Mesodermal cell (in vitro differentiated cells): ENCODE measurements around the gene MPZL1.
A peak's percentile ranks its signal among the peaks of the same experiment; 100 is the strongest.

ENCODE experiments used
- H3K27ac ChIP-seq: 2 replicates; pipeline ENCODE4 v1.7.0; 2013; ENCODE audit warnings: mild to moderate bottlenecking, low read depth, low read length, moderate library complexity; ENCODE audit not compliant: severe bottlenecking
- H3K36me3 ChIP-seq: 2 replicates; pipeline ENCODE4 v1.7.1; 2013; ENCODE audit warnings: mild to moderate bottlenecking, low read length, moderate library complexity; ENCODE audit not compliant: control insufficient read depth, insufficient read depth
- H3K4me1 ChIP-seq: one replicate; pipeline ENCODE4 v1.7.1; 2013; ENCODE audit warnings: mild to moderate bottlenecking, low read length; ENCODE audit not compliant: insufficient read depth, control insufficient read depth, poor library complexity, severe bottlenecking
- H3K4me3 ChIP-seq: 2 replicates; pipeline ENCODE4 v1.7.0; 2013; ENCODE audit warnings: low read length, control low read depth, mild to moderate bottlenecking; ENCODE audit not compliant: insufficient read depth, poor library complexity, severe bottlenecking; ENCODE audit errors: extremely low read depth
- H3K9me3 ChIP-seq: 2 replicates; pipeline ENCODE4 v1.7.1; 2013; ENCODE audit warnings: mild to moderate bottlenecking, low read length, moderate library complexity; ENCODE audit not compliant: control insufficient read depth
- WGBS, 2 experiments: methylation state at CpG; one replicate each; pipeline ENCODE4 v1.1.5; 2013; ENCODE audit warnings: missing lambda C conversion rate in 2 of 2; ENCODE audit not compliant: insufficient coverage in 2 of 2; 5-methylcytosine and 5-hydroxymethylcytosine counted together

Gene MPZL1

GRCh38 chr1:167808104-167808503 is 86.3 kb downstream of the MPZL1 start:
- no peak overlapping the region for H3K27ac ChIP-seq
- H3K9me3 ChIP-seq = no peaks in the 10 kb centered on the region
- no peak overlapping the region for H3K4me3 ChIP-seq
- H3K4me1 ChIP-seq = no peaks in the 10 kb centered on the region
- WGBS, 2 experiments = 100% methylated on average over 2 of the region's 3 CpGs; no CpG with 5 or more reads in 1 of the 2 experiments
- H3K36me3 ChIP-seq = peaks cover 5% of the 10 kb centered on the region

- Histone ChIP-seq H3K4me3 (no peak overlapping the region), H3K27ac (no peak overlapping the region), H3K4me1 (no peaks in the 10 kb centered on the region), H3K36me3 (peaks cover 5% of the 10 kb centered on the region), H3K9me3 (no peaks in the 10 kb centered on the region)
- WGBS, 2 experiments = 80% methylated on average over 1 of the region's 3 CpGs; no CpG with 5 or more reads in 1 of the 2 experiments
Observed at GRCh38 chr1:167808690-167809089, 86.9 kb downstream of the MPZL1 start.

DNA sequence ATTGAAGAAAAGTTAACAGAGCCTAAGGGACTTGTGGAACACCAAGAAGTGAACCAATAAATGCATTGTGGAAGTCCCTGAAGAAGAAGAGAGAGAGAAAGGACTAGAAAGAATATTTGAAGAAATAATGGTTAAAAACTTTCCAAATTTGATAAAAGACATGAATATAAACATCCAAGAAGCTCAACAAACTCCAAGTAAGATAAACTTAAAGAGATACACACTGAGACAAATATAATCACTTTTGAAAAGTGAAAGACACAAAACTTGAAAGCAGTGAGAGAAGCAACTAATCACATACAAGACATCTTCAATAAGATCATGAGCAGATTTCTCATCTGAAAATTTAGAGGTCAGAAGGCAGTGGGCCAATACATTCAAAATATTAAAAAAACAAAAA is 91.2 kb downstream of the MPZL1 start:
- Histone ChIP-seq H3K4me3 (no peak overlapping the region), H3K36me3 (peaks cover 5% of the 10 kb centered on the region), H3K4me1 (no peaks in the 10 kb centered on the region), H3K27ac (no peak overlapping the region), H3K9me3 (peaks cover 7% of the 10 kb centered on the region)

DNA sequence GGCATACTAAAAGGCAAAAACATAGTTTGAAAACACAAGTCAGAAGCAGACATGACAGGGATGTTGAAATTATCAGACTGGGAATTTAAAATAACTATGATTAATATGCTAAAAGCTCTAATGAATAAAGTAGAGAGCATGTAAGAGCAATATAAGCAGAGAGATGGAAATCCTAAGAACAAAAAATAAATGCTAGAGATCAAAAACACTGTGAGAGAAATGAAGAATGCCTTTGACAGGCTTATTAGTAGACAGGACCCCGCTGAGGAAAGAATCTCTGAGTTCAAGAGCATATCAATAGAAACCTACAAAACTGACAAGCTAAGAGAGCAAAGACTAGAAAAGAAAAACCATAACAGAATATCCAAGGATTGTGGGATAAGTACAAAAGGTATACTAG is 93.9 kb downstream of the MPZL1 start:
- peaks cover 7% of the 10 kb centered on the region for H3K9me3 ChIP-seq
- no peaks in the 10 kb centered on the region for H3K36me3 ChIP-seq
- WGBS, 2 experiments = 100% methylated on average over 1 of the region's 1 CpG; no CpG with 5 or more reads in 1 of the 2 experiments
- H3K27ac ChIP-seq = no peak overlapping the region
- H3K4me1 ChIP-seq = peaks cover 4% of the 10 kb centered on the region
- no peak overlapping the region for H3K4me3 ChIP-seq

DNA sequence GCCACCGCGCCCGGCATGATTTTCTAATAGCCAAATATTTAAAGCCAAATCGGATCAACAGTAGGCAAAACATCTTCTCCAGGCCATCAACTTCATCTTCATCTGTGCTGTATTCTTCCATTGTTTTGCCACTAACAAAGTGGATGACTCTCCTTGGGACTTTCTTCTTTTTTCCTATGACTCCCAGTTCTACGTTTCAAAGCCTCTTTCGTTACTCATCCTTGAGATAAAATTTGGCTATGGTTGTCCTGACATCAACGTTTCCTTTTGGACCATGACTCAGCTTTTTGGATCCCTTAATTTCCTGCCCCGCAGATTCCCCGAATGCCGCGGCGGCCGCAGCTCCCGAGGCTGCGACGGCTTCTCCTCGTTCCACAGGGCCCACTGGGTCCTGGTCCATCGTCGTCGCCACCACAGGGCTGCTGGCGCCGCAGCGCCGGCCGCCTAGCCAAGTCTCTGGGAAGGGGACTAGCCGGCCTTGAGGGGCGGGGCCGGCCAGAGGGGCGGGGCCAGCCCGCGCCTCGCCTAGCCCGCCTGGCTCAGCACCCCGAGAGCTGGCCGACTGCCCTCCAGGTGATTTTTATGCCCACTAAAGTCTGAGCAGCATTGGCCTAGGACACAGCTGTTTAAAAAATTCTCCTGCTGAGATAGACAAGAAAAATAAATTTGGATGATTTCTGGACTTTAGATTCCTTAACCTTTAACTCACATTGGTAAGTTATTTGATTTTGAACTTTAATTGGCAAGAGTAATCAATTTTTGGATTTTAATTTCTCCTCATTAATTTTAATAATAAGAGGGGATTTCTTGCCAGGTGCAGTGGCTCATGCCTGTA is 98.3 kb downstream of the MPZL1 start:
- Histone ChIP-seq H3K27ac (peak overlapping the region; percentile 87), H3K36me3 (no peaks in the 10 kb centered on the region), H3K4me3 (peak overlapping the region; percentile 16), H3K4me1 (peaks cover 31% of the 10 kb centered on the region), H3K9me3 (peaks cover 7% of the 10 kb centered on the region)
- WGBS, 2 experiments = 16 to 22% methylated on average over 22 to 32 of the region's 35 CpGs

- WGBS, 2 experiments = 80 to 87% methylated on average over 6 to 7 of the region's 12 CpGs
- Histone ChIP-seq H3K4me1 (peaks cover 31% of the 10 kb centered on the region), H3K4me3 (peak overlapping the region; percentile 16), H3K36me3 (no peaks in the 10 kb centered on the region), H3K27ac (peak overlapping the region; percentile 87), H3K9me3 (peaks cover 2% of the 10 kb centered on the region)
Observed at GRCh38 chr1:167820684-167821355, 99.0 kb downstream of the MPZL1 start.

DNA sequence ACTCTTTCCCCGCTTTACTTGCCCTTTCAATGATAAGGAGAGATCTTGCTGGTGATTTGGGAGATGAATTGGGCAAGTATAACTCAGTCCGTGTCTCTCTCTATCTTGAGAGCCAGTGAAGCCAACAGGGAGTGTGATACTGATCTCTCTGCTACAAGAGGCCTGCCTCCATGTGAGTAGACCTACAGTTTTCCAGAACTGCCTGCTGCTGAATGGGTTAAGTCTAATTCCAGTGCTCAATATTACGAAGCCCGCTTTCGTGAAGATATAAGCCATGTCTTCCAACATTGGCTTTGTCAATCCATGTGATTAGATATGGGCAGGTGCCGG is 99.5 kb downstream of the MPZL1 start:
- no peak overlapping the region for H3K4me3 ChIP-seq
- no peaks in the 10 kb centered on the region for H3K36me3 ChIP-seq
- no peak overlapping the region for H3K27ac ChIP-seq
- H3K9me3 ChIP-seq = no peaks in the 10 kb centered on the region
- H3K4me1 ChIP-seq = peaks cover 31% of the 10 kb centered on the region
- WGBS, 2 experiments = 81 to 89% methylated on average over 4 to 5 of the region's 6 CpGs

- no peaks in the 10 kb centered on the region for H3K36me3 ChIP-seq
- H3K9me3 ChIP-seq = no peaks in the 10 kb centered on the region
- 86 to 100% methylated on average over 2 of the region's 4 CpGs for WGBS, 2 experiments
- no peak overlapping the region for H3K27ac ChIP-seq
- peaks cover 31% of the 10 kb centered on the region for H3K4me1 ChIP-seq
- H3K4me3 ChIP-seq = no peak overlapping the region
Observed at GRCh38 chr1:167821969-167822685, 100.3 kb downstream of the MPZL1 start.

- Histone ChIP-seq H3K36me3 (no peaks in the 10 kb centered on the region), H3K9me3 (no peaks in the 10 kb centered on the region), H3K4me3 (no peak overlapping the region), H3K27ac (no peak overlapping the region), H3K4me1 (peaks cover 32% of the 10 kb centered on the region)
- 92 to 93% methylated on average over 6 to 7 of the region's 9 CpGs for WGBS, 2 experiments
Observed at GRCh38 chr1:167824163-167824794, 102.5 kb downstream of the MPZL1 start.

DNA sequence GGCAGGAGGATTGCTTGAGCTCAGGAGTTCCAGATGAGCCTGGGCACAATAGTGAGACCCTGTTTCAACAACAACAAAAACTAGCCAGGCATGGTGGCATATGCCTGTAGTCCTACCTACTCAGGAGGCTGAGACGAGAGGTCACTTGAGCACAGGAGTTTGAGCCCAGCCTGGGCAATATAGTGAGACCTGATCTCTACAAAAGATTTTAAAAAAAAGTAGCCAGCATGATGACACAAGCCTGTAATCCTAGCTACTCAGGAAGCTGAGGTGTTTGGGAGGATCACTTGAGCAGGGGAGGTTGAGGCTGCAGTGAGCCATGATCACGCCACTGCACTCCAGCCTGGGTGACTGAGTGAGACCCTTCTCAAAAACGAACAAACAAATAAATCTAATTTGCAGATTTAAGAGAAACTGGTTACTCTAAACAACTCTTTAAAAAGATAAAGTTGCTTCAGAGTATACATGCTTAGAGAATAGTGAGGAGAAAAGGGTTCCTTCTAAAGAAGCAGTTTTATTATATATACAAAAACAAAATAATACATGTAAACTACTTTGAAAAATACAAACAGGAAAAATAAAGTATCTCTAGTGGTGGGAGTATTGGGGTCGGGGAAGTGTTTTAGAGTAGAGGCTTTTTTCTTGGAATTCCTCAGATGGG is 103.8 kb downstream of the MPZL1 start:
- H3K4me1 ChIP-seq = peaks cover 37% of the 10 kb centered on the region
- no peak overlapping the region for H3K4me3 ChIP-seq
- 92 to 100% methylated on average over 1 to 2 of the region's 4 CpGs for WGBS, 2 experiments
- H3K36me3 ChIP-seq = no peaks in the 10 kb centered on the region
- no peaks in the 10 kb centered on the region for H3K9me3 ChIP-seq
- no peak overlapping the region for H3K27ac ChIP-seq
